ENCODE data around the gene PARP1. TPM values are rescaled to one million over a fixed set of nuclear protein-coding genes. Genes with fewer than 3 reads are reported as not detected.
"Not testable (repeated sequence)": the region's sequence is repeated elsewhere in the genome, so short reads cannot be mapped to it uniquely, and the experiment has no call there.

PARP1 gene
- total RNA-seq, 1 donor from 2014 or later: 86.3 TPM

DNA sequence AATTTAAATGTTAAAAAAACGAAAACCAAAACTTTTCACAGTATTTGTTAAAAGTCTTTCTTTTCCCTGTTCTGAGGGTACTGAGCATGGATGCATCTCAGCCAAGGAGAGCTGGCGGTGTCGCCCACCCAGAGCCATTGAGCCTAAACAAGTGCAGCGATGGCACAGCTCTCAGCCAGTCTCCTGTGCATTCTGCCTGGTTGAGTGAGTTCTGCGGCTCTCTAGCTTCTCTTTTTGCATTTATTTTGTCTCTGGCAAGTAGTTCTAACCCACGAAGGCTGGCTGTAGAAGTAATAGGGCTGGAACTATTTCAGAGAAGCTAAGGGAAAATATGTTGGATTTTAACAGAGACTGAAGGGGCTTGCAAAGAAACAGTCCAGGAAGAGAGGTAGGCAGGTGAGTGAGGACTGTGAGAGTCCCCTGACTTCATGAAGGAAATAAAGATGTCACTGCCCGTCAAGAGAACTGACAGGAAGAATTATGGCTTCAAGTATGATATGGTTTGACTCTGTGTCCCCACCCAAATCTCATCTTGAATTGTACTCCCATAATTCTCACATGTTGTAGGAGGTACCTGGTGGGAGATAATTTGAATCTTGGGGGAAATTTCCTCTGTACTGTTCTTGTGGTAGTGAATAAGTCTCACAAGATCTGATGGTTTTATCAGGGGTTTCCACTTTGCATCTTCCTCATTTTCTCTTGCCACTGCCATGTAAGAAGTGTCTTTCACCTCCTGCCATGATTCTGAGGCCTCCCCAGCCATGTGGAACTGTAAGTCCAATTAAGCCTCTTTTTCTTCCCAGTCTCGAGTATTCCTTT is 63.2 kb downstream of the PARP1 start:
- peaks cover 4% of the 10 kb centered on the region for H3K27me3 Mint-ChIP-seq (ENCODE audit: unreplicated experiment)
- no peak overlapping the region for H3K27ac Mint-ChIP-seq (ENCODE audit: unreplicated experiment)
- H3K4me1 Mint-ChIP-seq (ENCODE audit: unreplicated experiment): no peaks in the 10 kb centered on the region
- H3K9me3 Mint-ChIP-seq (ENCODE audit: unreplicated experiment): peaks cover 8% of the 10 kb centered on the region
- DNase-seq (ENCODE audit: extremely low spot score, unreplicated experiment): no peak
- TF ChIP-seq, protein P1, sequence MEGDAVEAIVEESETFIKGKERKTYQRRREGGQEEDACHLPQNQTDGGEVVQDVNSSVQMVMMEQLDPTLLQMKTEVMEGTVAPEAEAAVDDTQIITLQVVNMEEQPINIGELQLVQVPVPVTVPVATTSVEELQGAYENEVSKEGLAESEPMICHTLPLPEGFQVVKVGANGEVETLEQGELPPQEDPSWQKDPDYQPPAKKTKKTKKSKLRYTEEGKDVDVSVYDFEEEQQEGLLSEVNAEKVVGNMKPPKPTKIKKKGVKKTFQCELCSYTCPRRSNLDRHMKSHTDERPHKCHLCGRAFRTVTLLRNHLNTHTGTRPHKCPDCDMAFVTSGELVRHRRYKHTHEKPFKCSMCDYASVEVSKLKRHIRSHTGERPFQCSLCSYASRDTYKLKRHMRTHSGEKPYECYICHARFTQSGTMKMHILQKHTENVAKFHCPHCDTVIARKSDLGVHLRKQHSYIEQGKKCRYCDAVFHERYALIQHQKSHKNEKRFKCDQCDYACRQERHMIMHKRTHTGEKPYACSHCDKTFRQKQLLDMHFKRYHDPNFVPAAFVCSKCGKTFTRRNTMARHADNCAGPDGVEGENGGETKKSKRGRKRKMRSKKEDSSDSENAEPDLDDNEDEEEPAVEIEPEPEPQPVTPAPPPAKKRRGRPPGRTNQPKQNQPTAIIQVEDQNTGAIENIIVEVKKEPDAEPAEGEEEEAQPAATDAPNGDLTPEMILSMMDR (IDR thresholded peaks at IDR 0.05): no peak
- H3K4me3 Mint-ChIP-seq (ENCODE audit: unreplicated experiment): no peak overlapping the region
- H3K36me3 Mint-ChIP-seq (ENCODE audit: unreplicated experiment): no peaks in the 10 kb centered on the region

DNA sequence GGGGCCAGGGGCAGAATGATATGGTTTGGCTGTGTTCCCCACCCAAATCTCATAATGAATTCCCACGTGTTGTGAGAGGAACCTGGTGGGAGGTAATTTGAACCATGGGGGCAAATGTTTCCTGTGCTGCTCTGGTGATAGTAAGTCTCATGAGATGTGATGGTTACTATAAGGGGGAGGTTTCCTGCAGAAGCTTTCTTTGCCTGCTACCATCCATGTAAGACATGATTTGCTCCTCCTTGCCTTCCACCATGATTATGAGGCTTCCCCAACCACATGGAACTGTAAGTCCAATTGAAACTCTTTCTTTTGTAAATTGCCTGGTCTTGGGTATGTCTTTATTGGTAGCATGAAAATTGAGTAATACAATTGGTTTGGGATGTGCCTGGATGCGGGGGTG is 65.2 kb downstream of the PARP1 start:
- no peak for DNase-seq (ENCODE audit: extremely low spot score, unreplicated experiment)
- H3K27ac Mint-ChIP-seq (ENCODE audit: unreplicated experiment): no peak overlapping the region
- no peaks in the 10 kb centered on the region for H3K36me3 Mint-ChIP-seq (ENCODE audit: unreplicated experiment)
- no peak overlapping the region for H3K4me3 Mint-ChIP-seq (ENCODE audit: unreplicated experiment)
- peaks cover 4% of the 10 kb centered on the region for H3K27me3 Mint-ChIP-seq (ENCODE audit: unreplicated experiment)
- no peaks in the 10 kb centered on the region for H3K4me1 Mint-ChIP-seq (ENCODE audit: unreplicated experiment)
- TF ChIP-seq, protein P1 (IDR thresholded peaks at IDR 0.05): no peak
- peaks cover 8% of the 10 kb centered on the region for H3K9me3 Mint-ChIP-seq (ENCODE audit: unreplicated experiment)

DNA sequence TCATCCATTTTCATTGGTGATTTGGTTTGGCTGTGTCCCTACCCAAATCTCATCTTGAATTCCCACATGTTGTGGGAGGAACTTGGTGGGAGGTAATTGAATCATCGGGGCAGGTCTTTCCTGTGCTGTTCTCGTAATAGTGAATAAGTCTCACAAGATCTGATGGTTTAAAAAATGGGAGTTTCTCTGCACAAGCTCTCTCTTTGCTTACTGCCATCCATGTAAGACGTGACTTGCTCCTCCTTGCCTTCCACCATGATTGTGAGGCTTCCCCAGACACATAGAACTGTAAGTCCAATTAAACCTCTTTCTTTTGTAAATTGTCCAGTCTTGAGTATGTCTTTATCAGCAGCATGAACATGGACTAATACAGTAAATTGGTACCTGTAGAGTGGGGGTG is 67.8 kb downstream of the PARP1 start:
- not testable (repeated sequence) for H3K27ac Mint-ChIP-seq (ENCODE audit: unreplicated experiment); DNase-seq (ENCODE audit: extremely low spot score, unreplicated experiment); H3K4me1 Mint-ChIP-seq (ENCODE audit: unreplicated experiment); H3K4me3 Mint-ChIP-seq (ENCODE audit: unreplicated experiment); H3K9me3 Mint-ChIP-seq (ENCODE audit: unreplicated experiment); H3K36me3 Mint-ChIP-seq (ENCODE audit: unreplicated experiment)
- peaks cover 11% of the 10 kb centered on the region for H3K27me3 Mint-ChIP-seq (ENCODE audit: unreplicated experiment)

DNA sequence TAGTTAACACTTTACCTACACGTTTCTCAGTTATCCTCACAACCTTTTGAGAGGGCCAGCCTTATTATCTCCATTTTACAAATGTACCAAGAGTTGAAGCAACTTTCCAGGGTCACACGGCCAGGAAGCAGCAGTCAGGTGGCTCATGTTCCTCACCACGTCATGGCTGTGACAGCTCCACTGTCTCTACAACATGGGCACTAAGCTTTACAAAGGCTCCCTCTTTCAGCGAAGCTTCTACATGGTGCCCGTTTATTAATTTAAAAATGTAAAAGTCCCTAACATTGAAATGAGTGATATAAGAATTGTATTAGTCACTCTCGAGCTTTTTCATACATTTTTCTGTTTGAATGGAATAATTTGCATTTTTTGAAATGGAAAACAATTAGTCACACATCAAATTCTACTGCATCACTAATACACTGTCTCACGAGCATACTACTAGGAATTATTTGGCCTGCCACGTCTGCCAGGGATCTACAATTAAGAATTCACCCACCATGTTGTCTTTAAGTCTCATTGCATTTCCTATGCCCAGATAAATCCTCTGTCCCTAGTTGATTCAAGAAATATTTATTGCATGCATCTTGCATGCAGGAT is 70.5 kb downstream of the PARP1 start:
- TF ChIP-seq, protein P1 (IDR thresholded peaks at IDR 0.05): no peak
- no peak for DNase-seq (ENCODE audit: extremely low spot score, unreplicated experiment)
- H3K27ac Mint-ChIP-seq (ENCODE audit: unreplicated experiment): no peak overlapping the region
- H3K4me1 Mint-ChIP-seq (ENCODE audit: unreplicated experiment): peaks cover 8% of the 10 kb centered on the region
- peaks cover 12% of the 10 kb centered on the region for H3K27me3 Mint-ChIP-seq (ENCODE audit: unreplicated experiment)
- peaks cover 8% of the 10 kb centered on the region for H3K9me3 Mint-ChIP-seq (ENCODE audit: unreplicated experiment)
- no peaks in the 10 kb centered on the region for H3K36me3 Mint-ChIP-seq (ENCODE audit: unreplicated experiment)
- H3K4me3 Mint-ChIP-seq (ENCODE audit: unreplicated experiment): no peak overlapping the region

DNA sequence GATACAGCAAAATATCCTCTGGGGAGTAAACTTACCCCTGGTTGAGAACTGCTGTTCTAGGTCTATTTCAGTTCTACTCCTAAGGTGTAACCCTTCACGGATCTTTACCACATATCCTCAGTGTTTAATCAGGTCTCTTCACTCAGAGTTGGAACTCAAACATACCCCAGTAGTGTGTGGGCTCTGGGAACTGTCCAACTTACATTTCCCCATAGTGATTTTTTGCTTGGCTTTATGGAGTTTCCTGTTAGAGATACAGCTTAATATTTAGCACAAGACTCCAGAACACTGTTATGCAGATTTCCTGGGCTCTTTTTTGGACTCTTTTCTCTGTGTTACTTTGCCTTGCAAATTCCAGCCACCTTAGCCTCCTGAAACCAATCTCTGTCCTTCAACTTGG is 72.2 kb downstream of the PARP1 start:
- Mint-ChIP-seq H3K36me3 (ENCODE audit: unreplicated experiment) (no peaks in the 10 kb centered on the region), H3K4me1 (ENCODE audit: unreplicated experiment) (peaks cover 8% of the 10 kb centered on the region), H3K27ac (ENCODE audit: unreplicated experiment) (no peak overlapping the region), H3K27me3 (ENCODE audit: unreplicated experiment) (peaks cover 12% of the 10 kb centered on the region), H3K4me3 (ENCODE audit: unreplicated experiment) (no peak overlapping the region), H3K9me3 (ENCODE audit: unreplicated experiment) (peaks cover 6% of the 10 kb centered on the region)
- TF ChIP-seq, protein P1 (IDR thresholded peaks at IDR 0.05): no peak
- no peak for DNase-seq (ENCODE audit: extremely low spot score, unreplicated experiment)
